HG03571 (cell line): ENCODE results near the gene GSTM2.
A peak's percentile ranks its signal among the peaks of the same experiment; 100 is the strongest.
"Not testable (repeated sequence)": the region's sequence is repeated elsewhere in the genome, so short reads cannot be mapped to it uniquely, and the experiment has no call there.

Source experiments
- ATAC-seq: cut with Tn5 transposase; IDR thresholded peaks from one replicate; pipeline ENCODE4 v1.9.1; 2021; ENCODE audit not compliant: unreplicated experiment

GSTM2 gene

DNA sequence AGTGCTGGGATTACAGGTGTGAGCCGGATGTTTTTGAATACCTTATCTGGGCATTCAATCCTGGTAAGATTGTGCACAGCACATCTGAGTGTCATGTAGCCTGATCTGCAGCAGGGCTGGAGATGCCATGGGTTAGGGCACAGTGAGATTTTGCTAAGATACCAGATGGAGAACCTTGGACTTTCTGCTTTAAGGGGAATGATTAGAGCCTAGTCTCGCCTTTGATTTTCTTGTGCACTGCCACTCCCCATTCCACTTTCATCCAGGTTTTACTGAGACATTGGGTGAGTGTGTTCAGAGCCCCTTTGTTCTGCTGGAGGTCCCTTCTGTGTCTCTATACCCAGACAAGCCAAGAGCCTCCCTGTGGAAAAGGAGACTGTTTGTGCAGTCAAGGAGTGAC is 6.0 kb downstream of the GSTM2 start:
- ATAC-seq: not testable (repeated sequence)

DNA sequence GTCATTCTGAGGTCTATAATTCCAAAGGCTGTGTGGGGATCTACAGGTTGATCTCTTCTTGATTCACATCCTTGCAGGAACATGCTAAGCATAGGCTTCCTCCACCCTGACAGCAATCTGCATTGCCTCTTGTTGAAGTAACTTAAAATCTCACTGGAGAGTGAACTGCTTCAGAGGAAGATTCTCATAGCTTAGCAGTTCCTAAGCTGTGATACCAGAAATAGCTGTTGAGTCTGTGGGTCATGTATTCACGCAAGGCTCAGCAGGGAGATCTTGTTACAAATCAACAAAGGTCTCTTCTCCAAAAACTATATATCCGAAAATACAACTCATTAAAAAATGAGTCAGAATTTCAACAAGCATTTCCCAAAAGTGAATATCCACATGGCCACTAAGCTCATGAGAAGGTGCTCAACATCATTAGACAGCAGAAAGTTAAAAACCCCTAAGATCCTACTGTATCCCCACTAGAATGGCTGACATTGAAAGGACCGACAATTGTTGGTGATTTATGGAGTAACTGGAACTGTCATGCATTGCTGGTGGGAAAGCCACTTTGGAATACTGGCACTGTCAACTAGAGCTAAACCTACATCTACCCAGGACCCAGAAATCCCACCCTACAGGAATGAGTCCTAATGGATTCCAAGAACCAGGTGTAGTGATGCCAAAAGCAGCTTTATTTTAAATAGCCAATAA is 9.0 kb downstream of the GSTM2 start:
- not testable (repeated sequence) for ATAC-seq

DNA sequence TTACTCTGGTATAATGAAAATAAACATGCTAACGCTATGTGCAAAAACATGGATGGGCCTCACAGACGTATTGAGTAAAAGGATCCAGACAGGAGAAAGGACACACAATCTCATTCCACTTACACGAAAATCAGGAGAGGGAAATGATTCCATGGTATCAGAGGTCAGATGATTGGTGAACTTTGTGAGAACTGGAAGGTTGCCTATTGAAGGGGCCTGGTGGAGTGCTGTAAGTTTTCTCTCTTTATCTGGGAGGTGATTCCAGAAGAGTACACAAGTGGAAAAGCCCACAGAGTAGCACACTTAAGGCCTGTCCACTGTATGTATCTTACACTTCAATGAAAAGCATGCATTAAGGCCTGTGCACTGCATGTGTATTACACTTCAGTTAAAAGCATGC is 9.6 kb downstream of the GSTM2 start:
- ATAC-seq: no peak

DNA sequence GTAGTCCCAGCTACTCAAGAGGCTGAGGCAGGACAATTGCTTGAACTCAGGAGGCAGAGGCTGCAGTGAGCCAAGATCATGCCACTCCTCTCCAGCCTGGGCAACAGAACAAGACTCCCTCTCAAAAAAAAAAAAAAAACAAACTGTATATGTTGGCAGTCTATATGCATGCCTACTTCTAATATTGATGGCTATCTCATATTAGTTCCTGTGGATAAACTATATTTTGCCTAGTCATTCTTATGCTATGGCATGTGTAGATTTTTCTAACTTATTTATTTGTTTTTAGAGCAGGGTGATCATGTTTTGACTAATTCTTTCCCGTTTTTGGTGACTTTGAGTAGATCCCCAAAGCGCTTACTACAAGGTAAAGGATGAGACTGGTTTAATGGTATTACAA is 10.8 kb downstream of the GSTM2 start:
- ATAC-seq: not testable (repeated sequence)

DNA sequence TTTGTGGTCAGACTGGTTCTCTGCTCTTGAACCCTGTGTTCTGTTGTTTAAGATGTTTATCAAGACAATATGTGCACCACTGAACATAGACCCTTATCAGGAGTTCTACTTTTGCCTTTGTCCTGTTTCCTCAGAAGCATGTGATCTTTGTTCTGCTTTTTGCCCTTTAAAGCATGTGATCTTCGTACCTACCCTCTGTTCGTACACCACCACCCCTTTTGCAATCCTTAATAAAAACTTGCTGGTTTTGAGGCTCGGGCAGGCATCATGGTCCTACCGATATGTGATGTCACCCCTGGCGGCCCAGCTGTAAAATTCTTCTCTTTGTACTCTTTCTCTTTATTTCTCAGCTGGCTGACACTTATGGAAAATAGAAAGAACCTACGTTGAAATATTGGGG is 16.9 kb downstream of the GSTM2 start:
- ATAC-seq: not testable (repeated sequence)

DNA sequence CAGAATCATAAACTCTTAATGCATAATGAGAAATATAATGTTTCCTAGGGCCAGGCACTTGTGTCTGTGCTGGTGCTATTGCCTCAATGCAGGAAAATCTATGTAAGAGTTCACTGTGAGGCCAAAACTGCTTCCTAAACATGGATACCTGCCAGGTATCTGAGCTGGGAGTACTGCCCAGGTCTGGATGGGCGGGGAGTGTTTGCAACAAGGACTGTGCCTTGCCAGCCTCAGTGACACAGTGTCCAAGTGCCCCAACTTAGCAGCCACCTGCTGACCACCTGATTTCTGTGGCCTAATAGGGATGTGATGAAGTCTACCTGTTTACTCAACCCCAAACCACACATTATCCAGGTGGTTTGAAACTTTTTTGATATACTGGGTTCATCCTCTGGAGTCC is 17.5 kb downstream of the GSTM2 start:
- ATAC-seq: not testable (repeated sequence)

DNA sequence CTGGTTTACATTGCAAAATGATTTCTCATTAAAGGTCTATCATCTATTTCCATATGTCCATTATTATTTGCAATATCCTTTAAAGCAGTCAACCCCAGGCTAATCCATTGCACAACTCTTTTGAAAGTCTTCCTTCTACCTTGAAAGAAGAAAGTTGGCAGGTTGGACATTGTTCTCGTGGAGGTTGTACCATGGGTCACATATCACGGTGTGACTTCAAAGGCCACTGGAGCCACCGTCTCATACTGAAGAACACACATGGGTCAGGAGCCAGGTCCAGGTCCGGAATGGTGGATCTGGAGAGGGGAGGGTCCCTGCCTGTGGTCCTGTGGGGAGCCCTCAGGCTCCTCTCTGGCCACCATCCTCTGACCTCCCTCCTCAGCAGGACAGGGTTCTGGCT is 18.0 kb downstream of the GSTM2 start:
- not testable (repeated sequence) for ATAC-seq

DNA sequence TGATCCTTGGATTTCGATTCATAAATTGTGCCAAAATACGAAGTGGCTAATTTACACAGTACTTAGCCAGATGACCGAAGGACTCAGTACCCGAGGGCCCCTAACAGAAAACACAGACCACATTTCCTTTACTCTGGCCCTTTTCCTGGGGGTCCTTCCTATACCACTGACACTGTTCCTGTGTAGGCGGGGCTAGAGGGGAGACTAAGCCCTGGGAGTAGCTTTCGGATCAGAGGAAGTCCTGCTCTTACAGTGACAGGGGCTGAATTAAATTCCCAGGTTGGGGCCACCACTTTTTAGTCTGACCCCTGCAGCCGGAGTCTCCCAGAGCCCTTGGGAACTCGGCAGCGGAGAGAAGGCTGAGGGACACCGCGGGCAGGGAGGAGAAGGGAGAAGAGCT is 19.3 kb downstream of the GSTM2 start:
- not testable (repeated sequence) for ATAC-seq

DNA sequence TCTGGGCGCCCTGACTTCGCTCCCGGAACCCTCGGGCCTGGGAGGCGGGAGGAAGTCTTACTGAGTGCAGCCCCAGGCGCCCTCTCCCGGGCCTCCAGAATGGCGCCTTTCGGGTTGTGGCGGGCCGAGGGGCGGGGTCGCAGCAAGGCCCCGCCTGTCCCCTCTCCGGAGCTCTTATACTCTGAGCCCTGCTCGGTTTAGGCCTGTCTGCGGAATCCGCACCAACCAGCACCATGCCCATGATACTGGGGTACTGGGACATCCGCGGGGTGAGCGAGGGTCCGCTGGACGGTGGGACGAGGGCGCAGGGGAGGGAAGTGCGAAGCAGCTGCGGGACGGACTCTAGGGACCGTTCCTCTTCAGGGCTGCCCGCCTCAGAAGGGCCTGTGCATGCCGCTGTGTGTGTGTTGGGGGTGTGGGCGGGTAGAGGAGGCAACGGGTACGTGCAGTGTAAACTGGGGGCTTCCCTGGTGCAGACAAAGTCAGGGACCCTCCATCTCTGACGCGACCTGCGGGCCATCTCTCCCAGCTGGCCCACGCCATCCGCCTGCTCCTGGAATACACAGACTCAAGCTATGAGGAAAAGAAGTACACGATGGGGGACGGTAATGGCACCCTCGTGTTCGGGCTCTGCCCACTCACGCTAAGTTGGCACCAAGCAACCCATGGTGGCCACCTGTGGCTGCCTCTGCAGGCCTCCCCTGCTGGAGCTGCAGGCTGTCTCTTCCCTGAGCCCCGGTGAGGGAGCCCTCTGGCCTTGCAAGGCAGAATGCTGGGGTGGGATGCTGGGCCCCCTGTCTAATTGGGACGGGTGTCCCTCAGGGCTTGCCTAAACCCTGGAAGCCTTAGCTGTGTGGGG is 20.0 kb downstream of the GSTM2 start, which contains the start of gene GSTM1:
TSS of gene GSTM1 (plus strand) at position 177 of the 859 bp plus-strand sequence. CDS start at position 234, 57 bp downstream.
- ATAC-seq: peak; percentile 89

DNA sequence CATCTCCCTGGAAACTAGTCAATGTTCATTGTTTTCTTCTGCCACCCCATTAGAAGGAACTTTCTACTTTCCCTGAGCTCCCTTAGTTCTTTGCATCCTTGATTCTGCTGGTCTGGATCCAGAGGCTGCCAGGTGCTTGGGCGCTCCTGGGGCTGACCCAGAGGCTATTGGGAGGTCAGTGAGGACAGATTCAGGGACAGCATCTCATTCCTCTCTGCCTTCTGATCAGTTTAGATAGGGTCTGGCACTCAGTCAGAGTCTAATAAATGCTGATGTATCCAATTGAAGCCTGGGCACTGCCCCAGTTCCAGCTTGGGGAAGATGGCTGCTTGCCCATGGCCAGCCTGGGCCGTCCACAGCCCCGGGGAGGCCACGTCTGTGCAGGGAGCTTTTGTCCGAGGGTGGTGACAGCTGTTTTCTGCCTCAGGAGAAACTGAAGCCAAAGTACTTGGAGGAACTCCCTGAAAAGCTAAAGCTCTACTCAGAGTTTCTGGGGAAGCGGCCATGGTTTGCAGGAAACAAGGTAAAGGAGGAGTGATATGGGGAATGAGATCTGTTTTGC is 22.1 kb downstream of the GSTM2 start:
- ATAC-seq: no peak

DNA sequence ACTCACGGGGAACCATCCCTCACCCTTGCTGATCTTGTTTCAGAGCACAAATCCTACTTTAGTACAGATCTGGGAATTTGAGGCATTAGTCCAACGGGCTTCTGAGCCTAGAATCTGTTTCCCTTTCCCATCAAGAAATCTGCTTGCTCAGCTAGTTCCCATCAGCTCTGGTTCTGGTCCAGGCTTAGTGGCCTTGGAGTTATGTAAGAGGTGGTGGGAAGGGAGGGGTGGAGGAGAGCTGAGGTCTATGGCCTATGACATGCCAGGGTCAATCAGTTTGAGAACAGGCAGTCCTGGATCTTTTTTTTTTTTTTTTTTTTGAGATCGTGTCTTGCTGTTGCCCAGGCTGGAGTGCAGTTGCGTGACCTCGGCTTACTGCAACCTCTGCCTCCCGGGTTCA is 23.9 kb downstream of the GSTM2 start:
- no peak for ATAC-seq

DNA sequence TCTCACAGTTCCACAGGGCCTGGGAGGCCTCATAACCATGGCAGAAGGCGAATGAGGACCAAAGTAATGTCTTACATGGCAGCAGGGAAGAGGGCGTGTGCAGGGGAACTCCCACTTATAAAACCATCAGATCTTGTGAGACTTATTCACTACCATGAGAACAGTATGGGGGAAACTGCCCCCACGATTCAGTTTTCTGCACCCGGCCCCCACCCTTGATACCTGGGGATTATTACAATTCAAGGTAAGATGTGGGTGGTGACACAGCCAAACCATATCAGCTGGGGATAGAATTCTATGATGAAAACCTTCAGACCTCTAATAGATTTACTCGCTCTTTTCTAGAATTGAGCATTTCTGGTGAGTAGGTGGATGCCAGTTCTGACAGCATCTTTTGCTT is 26.5 kb downstream of the GSTM2 start:
- ATAC-seq: not testable (repeated sequence)

DNA sequence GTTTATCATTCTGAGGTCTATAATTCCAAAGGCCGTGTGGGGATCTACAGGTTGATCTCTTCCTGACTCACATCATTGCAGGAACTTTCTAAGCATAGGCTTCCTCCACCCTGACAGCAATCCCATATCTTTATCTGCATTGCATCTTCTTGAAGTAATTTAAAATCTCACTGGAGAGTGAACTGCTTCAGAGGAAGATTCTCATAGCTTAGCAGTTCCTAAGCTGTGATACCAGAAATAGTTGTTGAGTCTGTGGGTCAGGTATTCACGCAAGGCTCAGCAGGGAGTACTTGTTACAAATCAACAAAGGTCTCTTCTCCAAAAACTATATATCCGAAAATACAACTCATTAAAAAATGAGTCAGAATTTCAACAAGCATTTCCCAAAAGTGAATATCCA is 27.3 kb downstream of the GSTM2 start:
- ATAC-seq: not testable (repeated sequence)

DNA sequence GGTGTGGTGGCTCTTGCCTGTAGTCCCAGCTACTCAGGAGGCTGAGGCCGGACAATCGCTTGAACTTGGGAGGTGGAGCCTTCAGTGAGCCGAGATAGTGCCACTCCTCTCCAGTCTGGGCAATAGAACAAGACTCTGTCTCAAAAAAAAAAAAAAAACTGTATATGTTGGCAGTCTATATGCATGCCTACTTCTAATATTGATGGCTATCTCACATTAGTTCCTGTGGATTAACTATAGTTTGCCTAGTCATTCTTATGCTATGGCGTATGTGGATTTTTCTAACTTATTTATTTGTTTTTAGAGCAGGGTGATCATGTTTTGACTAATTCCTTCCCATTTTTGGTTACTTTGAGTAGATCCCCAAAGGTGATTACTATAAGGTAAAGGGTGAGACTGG is 29.2 kb downstream of the GSTM2 start:
- no peak for ATAC-seq

DNA sequence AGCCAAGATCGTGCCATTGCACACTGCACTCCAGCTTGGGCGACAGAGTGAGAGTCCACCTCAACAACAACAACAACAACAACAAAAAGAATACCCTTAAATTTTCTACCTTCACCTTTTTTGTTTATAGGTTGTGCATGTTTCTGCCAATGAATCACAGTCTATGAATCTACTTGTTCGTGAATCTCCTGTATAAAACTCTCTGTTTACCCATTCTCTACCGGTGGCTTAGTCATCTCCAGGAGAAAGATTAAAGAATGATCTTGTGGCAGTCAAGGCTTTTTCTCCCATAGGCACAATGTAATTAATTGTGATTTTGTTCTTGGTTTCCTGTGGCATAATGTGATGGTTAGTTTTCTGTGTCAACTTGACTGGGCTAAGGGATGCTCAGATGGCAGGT is 30.0 kb downstream of the GSTM2 start:
- not testable (repeated sequence) for ATAC-seq

DNA sequence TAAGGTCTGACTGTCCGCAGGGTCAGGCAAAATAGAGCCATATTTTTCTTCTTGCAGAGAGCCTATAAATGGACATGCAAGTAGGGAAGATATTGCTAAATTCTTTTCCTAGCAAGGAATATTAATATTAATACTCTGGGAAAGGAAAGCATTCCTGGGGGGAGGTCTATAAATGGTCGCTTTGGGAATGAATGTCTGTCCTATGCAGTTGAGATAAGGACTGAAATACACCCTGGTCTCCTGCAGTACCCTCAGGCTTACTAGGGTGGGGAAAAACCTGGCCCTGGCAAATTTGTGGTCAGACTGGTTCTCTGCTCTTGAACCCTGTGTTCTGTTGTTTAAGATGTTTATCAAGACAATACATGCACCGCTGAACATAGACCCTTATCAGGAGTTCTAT is 35.1 kb downstream of the GSTM2 start:
- ATAC-seq: not testable (repeated sequence)

DNA sequence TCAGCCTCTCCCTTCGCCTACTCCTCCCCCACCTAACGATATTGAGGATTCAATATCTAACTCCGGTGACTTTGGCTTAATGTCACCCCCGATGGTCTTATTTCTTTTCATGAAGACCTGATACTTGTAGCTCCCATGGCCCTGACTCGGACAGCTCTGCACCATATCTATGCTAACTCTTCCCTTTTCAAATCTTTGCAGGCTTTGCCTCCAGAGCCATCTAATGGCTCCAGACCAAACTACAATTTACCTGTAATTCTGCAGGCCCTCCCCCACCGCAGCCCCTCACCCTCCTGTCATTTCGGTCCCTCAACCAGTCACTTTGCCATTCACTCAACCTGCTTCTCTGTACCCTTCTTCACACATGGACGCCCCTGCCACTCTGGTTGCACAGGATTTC is 36.3 kb downstream of the GSTM2 start:
- no peak for ATAC-seq

DNA sequence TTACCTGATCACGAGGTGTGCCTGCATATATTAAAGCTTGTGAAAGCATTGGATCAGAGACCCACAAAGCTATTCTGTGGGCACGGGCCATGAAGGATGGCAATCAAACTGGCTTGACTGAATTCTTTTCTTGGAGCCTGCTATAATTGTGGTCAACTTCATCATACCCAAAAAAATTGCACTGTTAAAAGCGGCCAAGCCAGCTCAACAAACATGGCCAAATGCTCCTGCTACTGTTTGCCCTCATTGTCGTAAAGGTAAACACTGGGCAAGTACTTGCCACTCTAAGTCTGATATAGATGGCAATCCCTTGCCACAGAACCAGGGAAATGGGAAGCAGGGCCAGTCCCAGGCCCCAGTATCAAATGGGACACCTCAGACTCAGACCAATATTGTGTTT is 37.6 kb downstream of the GSTM2 start:
- no peak for ATAC-seq

DNA sequence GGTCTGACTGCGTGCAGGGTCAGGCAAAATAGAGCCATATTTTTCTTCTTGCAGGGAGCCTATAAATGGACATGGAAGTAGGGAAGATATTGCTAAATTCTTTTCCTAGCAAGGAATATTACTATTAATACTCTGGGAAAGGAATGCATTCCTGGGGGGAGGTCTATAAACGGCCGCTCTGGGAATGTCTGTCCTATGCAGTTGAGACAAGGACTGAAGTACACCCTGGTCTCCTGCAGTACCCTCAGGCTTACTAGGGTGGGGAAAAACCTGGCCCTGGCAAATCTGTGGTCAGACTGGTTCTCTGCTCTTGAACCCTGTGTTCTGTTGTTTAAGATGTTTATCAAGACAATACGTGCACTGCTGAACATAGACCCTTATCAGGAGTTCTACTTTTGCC is 41.1 kb downstream of the GSTM2 start:
- ATAC-seq: not testable (repeated sequence)

DNA sequence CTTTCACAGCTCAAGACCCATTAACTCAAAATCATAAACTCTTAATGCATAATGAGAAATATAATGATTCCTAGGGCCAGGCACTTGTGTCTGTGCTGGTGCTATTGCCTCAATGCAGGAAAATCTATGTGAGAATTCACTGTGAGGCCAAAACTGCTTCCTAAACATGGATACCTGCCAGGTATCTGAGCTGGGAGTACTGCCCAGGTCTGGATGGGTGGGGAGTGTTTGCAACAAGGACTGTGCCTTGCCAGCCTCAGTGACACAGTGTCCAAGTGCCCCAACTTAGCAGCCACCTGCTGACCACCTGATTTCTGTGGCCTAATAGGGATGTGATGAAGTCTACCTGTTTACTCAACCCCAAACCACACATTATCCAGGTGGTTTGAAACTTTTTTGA is 42.0 kb downstream of the GSTM2 start:
- ATAC-seq: not testable (repeated sequence)

DNA sequence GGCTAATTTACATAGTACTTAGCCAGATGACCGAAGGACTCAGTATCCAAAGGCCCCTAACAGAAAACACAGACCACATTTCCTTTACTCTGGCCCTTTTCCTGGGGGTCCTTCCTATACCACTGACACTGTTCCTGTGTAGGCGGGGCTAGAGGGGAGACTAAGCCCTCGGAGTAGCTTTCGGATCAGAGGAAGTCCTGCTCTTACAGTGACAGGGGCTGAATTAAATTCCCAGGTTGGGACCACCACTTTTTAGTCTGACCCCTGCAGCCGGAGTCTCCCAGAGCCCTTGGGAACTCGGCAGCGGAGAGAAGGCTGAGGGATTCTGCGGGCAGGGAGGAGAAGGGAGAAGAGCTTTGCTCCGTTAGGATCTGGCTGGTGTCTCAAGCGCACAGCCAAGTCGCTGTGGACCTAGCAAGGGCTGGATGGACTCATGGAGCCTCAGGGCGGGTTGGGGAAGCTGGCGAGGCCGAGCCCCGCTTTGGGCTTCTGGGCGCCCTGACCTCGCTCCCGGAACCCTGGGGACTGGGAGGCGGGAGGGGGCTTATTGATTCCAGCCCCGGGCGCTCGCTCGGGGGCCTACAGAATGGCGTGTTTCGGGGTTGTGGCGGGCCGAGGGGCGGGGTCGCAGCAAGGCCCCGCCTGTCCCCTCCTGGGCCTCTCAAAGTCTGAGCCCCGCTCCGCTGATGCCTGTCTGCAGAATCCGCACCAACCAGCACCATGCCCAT is 43.9 kb downstream of the GSTM2 start, which contains the start of gene GSTM5:
TSS of gene GSTM5 (plus strand) at position 659 of the 728 bp plus-strand sequence. CDS start at position 721, 62 bp downstream.
- ATAC-seq: not testable (repeated sequence)
